Metanephros (tissue), 1 donor: Measurements from ENCODE around the gene VPS50. TPM values are rescaled to one million over a fixed set of nuclear protein-coding genes. Genes with fewer than 3 reads are reported as not detected.

ENCODE experiments used
- total RNA-seq: library from RNA; depleted of rRNA; stranded (reverse); fragments of >200 nt; gene quantifications from one replicate; pipeline ENCODE4 v1.2.3, GENCODE V29; 2014

Gene VPS50
- 43.0 TPM for total RNA-seq

GRCh38 chr7:93231799-93232672 is at the start of gene VPS50:
Gene VPS50, plus strand, starts transcription at chr7:93232366. Its CDS starts 102 bp downstream, at chr7:93232468.

GRCh38 chr7:93226310-93226709 is 5.9 kb upstream of the VPS50 start, which contains the start of gene HEPACAM2:
Gene HEPACAM2, minus strand, starts transcription at chr7:93226469.

Other genes with a start within 250 kb of the VPS50 start
- gene SAMD9, start 114.4 kb upstream of the VPS50 start, total RNA-seq, result 7.4 TPM
- gene SAMD9L, start 84.0 kb upstream of the VPS50 start, total RNA-seq, result 6.0 TPM
- 2.7 TPM for gene HEPACAM2, start 5.9 kb upstream of the VPS50 start, total RNA-seq